ENCODE data around the gene IER2.

GRCh38 chr19:13120031-13120430 is 30.2 kb upstream of the IER2 start:
- TF ChIP-seq TBL1XR1 (IDR thresholded peaks at IDR 0.05; ENCODE audit: low read length in 2 of 2) (no peak), TGIF2 (CRISPR knock-in tag; IDR thresholded peaks at IDR 0.05) (no peak), SIN3A (IDR thresholded peaks at IDR 0.05; ENCODE audit: borderline replicate concordance in 2 of 2, control insufficient read depth in 1 of 2, low read depth in 2 of 2, low read length in 2 of 2) (no peak)
